Mammary epithelial cell (primary cell): ENCODE measurements around the gene PSD4.

Experiments used
- CTCF ChIP-seq, 2 donors: IDR thresholded peaks in 1 of 2; conservative IDR thresholded peaks in 1 of 2; 2 replicates each; pipeline ENCODE4 v1.5.1; 2011 to 2012; ENCODE audit warnings: inconsistent platforms in 2 of 2, low read length in 2 of 2, mild to moderate bottlenecking in 2 of 2, control low read depth in 1 of 2, low read depth in 1 of 2; ENCODE audit not compliant: insufficient read depth in 1 of 2; ENCODE audit errors: extremely low read depth in 1 of 2
- EZH2 ChIP-seq: IDR thresholded peaks from 2 replicates; pipeline ENCODE4 v1.6.1; 2012; ENCODE audit warnings: low read length, inconsistent platforms, borderline replicate concordance

DNA sequence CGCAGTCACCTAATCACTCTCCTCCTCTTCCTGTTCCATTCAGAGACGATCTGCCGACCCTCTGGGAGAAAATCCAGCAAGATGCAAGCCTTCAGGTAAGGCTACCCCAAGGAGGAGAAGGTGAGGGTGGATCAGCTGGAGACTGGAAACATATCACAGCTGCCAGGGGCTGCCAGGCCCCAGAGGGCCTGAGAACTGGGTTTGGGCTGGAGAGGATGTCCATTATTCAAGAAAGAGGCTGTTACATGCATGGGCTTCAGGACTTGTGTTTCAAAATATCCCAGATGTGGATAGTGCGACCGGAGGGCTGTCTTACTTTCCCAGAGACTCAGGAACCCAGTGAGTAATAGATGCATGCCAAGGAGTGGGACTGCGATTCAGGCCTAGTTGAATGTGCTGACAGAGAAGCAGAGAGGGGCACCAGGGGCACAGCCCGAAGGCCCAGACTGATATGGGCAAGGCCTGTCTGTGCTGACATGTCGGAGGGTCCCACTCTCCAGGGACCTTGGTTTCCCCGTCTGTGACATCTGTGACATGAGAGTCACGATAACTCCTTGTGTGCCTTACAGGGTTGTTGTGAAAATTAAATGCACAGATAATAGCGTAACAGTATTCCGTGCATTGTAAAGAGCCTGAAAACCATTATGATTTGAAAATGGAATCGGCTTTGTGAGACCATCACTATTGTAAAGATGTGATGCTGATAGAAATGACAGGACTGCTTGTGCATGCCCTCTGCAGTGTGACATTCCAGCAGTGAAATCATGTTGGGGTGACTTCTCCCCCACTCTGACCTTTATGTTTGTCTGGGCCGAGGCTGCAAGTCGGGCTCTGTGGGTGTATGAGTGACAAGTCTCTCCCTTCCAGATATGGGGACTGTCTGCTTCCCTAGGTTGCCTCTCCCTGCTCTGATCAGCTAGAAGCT is 45.9 kb upstream of the PSD4 start:
- TF ChIP-seq CTCF (conservative IDR thresholded peaks at IDR 0.05 in 1 of 2, IDR thresholded peaks at IDR 0.05 in 1 of 2; ENCODE audit: extremely low read depth in 1 of 2, insufficient read depth in 1 of 2, low read depth in 1 of 2, low read length in 2 of 2) (no peak), EZH2 (no peak)
